Measurements from ENCODE around the gene ZFYVE26.

ZFYVE26 gene

GRCh38 chr14:67815573-67816225 lies 691 bp downstream of the ZFYVE26 start:
- peak; percentile 49 for DNase-seq

- no peak for DNase-seq
Measured at GRCh38 chr14:67814821-67815220, 1.6 kb downstream of the ZFYVE26 start.

- no peak for DNase-seq
Measured at GRCh38 chr14:67806246-67806645, 10.1 kb downstream of the ZFYVE26 start.

GRCh38 chr14:67800743-67801142 lies 15.6 kb downstream of the ZFYVE26 start:
- no peak for DNase-seq

GRCh38 chr14:67798731-67799130 lies 17.7 kb downstream of the ZFYVE26 start:
- DNase-seq, result no peak

- no peak for DNase-seq
Measured at GRCh38 chr14:67787673-67788072, 28.7 kb downstream of the ZFYVE26 start.

- no peak for DNase-seq
Measured at GRCh38 chr14:67785270-67786109, 30.9 kb downstream of the ZFYVE26 start.

GRCh38 chr14:67784244-67784823 lies 32.1 kb downstream of the ZFYVE26 start:
- DNase-seq, result no peak

- DNase-seq, result no peak
Measured at GRCh38 chr14:67782090-67782489, 34.3 kb downstream of the ZFYVE26 start.

- no peak for DNase-seq
Measured at GRCh38 chr14:67778792-67779191, 37.6 kb downstream of the ZFYVE26 start.

GRCh38 chr14:67776653-67777322 lies 39.6 kb downstream of the ZFYVE26 start:
- no peak for DNase-seq

- DNase-seq, result no peak
Measured at GRCh38 chr14:67773844-67774377, 42.5 kb downstream of the ZFYVE26 start.

- no peak for DNase-seq
Measured at GRCh38 chr14:67768219-67768618, 48.2 kb downstream of the ZFYVE26 start.

- no peak for DNase-seq
Measured at GRCh38 chr14:67766035-67766680, 50.2 kb downstream of the ZFYVE26 start.

- no peak for DNase-seq
Measured at GRCh38 chr14:67765192-67765834, 51.1 kb downstream of the ZFYVE26 start.

- no peak for DNase-seq
Measured at GRCh38 chr14:67764496-67764895, 51.9 kb downstream of the ZFYVE26 start.

- no peak for DNase-seq
Measured at GRCh38 chr14:67763158-67763822, 53.1 kb downstream of the ZFYVE26 start.

GRCh38 chr14:67762051-67762450 lies 54.3 kb downstream of the ZFYVE26 start:
- no peak for DNase-seq

- no peak for DNase-seq
Measured at GRCh38 chr14:67759916-67760315, 56.5 kb downstream of the ZFYVE26 start.

- no peak for DNase-seq
Measured at GRCh38 chr14:67757175-67757574, 59.2 kb downstream of the ZFYVE26 start.

- DNase-seq, result no peak
Measured at GRCh38 chr14:67756496-67756895, 59.9 kb downstream of the ZFYVE26 start.
